ENCODE measurements around the gene CEP192.

Gene CEP192

DNA sequence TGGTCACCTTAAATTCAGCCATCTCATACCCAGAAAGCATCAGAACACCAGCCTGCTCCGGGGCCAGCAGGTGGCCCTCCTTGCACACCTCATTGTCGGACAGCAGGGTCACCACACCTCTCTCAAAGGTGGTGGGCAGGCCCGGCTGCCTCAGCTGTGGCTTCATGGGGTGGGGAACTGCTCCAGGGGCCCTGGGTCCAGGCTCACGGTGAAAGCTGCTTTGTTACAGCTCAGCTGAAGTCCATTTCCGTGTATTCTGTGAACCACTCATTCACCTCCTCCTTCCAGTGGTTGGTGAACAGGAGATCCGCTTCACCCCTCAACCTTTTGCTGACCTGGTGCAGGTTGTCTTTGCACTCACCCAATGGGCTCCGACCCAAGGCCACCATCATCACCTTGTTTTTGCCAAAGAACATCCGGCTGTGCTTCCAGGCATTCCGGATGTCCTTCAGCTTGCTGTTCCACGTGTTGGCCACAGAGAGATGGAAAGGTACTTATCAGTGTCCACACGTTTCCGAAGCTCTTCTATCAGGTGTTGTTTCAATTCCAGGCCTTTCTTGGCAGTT is 148.8 kb downstream of the CEP192 start:
- no peak for FAIRE-seq
- no peak for DNase-seq (ENCODE audit: low spot score)

DNA sequence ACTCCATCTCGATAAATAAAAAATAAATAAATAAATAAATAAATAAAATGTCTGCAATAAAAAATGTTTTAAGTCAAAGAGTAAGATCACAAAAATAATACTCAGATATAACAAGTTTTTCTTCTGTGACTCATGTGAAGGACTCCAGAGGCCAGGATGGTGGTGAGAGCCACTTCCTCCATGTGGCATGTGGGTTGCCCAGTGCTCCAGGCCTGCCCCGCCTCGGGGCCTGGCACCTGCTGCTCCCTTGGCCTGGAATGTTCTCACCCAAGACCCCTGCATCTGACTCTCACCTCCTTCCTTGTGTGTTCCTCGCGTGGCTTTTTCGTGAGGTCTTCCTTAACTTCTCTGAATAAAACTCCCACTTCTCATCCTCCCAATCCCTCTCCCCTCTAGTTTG is 150.0 kb downstream of the CEP192 start:
- DNase-seq (ENCODE audit: low spot score) (no peak), FAIRE-seq (no peak)

DNA sequence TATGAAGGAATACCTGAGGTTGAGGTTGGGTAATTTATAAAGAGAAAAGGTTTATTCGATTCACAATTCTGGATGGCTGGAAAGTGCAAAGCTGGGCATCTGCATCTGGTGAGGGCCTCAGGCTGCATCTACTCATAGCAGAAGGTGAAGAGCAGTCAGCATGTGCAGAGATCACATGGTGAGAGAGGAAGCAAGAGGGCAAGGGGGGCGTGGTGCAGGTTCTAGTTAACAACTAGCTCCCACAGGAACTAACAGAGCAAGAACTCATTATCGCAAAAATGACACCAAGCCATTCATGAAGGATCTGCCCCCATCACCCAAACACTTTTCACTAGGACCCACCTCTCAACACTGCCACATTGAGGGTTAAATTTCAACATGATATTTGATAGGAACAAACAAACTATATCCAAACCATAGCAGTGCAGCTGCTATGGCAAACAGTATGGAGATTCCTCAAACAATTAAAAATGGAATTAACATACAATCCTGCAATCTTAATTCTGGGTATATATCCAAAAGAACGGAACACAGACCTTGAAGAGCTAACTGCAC is 154.6 kb downstream of the CEP192 start:
- DNase-seq (ENCODE audit: low spot score) (no peak), FAIRE-seq (no peak)

DNA sequence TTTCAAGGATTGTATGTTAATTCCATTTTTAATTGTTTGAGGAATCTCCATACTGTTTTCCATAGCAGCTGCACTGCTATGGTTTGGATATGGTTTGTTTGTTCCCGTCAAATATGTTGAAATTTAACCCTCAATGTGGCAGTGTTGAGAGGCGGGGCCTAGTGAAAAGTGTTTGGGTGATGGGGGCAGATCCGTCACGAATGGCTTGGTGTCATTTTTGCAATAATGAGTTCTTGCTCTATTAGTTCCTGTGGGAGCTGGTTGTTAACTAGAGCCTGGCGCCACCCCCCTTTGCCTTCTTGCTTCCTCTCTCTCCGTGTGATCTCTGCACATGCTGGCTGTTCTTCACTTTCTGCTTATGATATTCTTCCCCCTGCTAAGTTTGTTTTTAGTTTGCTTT is 156.0 kb downstream of the CEP192 start:
- no peak for DNase-seq (ENCODE audit: low spot score)
- FAIRE-seq = no peak

DNA sequence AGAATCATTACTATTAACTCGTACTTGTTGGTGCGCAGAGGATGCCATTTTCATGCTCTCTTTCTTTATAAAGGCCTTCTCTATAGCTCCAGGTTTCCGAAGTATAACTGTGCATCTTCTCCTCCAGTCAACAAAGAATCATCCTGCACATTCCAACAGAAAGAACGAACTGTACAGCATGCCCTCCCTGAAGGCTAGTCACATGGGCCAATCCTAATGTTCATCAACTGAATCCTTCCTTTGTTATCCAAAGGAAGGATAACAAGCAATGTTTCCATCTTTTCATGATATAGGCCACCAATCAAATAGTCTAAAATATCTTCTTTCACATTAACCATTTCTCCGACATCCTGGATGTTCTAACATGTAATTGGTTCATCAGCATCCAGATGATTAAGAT is 160.5 kb downstream of the CEP192 start:
- no peak for DNase-seq (ENCODE audit: low spot score)
- no peak for FAIRE-seq

DNA sequence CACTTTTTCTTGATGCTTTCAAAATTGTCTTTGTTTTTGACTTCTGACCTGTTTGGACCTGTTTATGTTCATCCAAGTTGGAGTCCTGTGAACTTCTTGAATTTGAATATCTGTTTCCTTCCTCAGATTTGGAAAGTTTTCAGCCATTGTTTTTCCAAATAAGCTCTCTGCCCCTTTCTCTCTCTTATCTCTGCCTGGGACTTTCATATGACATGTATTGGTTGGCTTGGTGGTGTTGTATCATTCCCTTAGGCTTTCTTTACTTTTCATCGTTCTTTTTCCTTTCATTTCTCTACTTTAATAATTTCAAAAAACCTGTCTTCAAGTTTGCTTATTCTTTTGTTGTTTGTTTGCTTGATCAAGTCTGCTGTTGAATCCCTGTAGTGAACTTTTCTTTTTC is 167.3 kb downstream of the CEP192 start:
- FAIRE-seq (no peak), DNase-seq (ENCODE audit: low spot score) (no peak)

DNA sequence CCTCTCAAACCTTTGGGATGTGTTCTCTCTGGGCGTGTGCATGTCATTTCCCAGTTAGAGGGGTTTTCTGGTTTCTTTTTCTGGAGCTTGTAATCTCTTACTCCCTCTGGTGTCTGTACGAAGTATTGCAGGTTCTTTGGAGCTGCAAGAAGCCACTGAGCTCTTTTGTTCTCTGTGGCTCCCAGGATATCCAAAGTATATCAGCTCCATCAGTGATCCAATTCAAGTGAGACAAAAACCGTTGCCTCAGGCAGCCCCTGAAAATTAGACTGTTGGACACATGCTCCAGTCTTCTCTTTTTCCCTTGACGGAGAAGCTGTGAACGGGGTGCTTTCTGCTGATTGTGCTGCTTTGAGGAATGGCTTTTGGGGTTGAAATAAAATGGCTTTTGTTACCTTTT is 168.4 kb downstream of the CEP192 start:
- DNase-seq (ENCODE audit: low spot score) = peak; percentile 27
- FAIRE-seq = no peak

DNA sequence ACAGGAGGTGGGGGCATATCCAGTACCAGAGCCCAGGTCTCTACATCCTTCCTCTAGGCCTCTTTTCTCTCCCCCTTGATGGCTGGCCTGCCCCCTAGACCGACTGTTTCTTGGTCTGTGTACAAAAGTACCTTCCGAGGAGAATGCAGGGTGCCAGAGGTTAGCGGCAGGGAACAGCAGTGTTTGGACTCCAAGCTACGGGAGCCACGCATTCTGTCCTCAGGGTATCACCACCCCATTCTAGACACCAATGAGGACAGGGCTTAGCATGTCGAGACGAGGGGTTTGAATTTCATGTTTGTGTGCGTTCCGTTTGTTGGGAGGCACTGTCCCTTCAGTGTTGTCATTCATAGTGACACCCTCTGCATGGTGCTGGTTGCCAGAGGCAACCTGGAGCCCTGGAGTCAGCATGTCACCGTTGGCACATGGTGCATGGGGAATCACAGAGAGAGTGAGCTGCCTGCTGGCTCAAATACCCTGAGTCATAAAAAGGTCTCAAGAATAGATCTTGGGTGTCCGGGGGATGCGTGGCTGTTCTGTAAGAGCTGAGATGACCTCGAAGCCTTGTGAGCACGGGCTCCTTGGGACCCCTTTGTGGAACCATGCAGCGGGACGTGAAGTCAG is 170.2 kb downstream of the CEP192 start:
- DNase-seq (ENCODE audit: low spot score) (no peak), FAIRE-seq (no peak)

DNA sequence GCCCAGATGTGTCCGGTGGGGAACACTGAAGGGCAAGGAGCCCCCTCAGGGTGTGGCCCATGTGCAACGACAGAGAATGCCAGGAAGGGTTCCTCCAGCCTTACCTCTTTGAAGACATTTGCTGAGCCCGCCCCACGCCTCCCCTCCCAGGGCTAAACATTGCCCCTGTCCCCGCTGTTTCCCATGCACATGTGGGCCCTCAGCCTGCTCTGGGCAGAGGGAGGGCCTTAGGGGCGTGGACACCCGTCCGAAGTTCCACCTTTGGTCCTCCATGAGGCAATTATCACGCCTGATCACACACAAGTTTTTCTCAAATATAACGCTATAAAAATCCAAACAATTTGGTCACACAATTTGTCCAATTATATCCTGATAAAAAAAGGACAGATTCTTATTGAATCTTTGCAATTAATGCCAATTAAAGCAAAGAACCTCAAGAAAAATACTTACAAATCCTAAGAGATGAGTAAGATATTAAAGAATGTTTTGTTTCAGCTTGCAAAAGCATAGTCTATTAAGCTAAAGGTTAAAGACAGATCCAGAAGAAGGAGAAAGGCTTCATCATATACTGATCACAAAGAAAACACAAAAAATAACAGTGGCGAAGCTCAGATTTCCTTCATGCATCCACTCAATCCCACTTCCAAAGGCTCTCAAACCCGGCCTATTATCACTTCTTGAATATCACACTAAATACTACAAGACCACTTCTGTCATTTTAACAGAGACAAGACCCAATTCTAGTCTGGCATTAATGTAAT is 172.2 kb downstream of the CEP192 start:
- DNase-seq (ENCODE audit: low spot score) = no peak
- FAIRE-seq = no peak

DNA sequence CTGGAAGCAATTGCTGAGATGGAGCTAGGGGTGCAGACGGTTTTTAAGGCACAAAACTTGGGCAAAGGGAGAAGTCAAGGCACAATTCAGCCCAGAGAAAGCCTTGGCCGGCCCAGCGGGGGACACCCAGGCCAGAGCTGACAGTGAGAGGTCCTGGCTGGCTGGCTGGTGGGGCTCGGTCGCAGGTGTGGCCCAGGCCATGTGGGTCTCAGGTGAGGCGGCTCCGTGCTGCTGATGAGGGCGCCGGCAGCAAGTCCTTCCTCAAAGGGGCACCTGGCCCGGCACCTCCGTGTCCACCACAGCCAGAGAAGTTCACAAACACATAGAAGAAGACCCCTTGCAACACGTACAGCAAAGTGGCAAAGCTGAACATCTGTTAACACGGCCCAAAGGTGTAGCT is 173.2 kb downstream of the CEP192 start:
- FAIRE-seq (no peak), DNase-seq (ENCODE audit: low spot score) (no peak)

DNA sequence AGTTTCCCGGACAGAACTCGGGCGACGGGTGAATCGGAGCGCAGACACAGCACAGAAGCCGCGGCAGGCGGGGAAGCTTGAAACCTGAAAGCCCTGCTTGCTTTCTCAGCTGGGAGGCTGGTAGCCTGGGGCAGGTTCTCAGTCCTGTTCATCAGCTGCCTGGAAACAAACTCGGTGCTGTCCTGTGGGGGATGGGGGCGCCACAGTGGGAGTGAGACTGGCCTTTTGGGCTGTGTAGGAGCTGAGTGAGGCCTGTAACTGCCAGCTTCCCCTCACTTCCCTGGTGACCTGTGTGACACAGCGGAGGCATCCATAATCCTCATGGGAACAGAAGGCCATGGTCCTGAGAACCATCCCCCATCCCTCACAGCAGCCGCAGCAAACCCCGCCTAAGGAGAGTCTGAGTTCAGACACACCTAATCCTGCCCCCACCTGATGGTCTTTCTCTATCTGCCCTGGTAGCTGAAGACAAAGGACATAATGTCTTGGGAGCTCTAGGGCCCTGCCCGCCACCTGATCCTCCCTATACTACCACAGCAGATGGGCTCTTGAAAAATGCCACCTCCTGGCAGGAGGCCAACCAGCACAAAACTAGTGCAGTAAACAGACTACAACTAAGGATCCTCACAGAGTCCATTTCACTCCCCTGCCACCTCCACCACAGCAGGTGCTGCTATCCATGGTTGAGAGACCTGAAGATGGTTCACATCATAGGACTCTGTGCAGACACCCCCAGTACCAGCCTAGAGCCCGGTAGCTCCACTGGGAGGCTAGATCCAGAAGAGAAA is 174.7 kb downstream of the CEP192 start:
- FAIRE-seq (no peak), DNase-seq (ENCODE audit: low spot score) (no peak)

DNA sequence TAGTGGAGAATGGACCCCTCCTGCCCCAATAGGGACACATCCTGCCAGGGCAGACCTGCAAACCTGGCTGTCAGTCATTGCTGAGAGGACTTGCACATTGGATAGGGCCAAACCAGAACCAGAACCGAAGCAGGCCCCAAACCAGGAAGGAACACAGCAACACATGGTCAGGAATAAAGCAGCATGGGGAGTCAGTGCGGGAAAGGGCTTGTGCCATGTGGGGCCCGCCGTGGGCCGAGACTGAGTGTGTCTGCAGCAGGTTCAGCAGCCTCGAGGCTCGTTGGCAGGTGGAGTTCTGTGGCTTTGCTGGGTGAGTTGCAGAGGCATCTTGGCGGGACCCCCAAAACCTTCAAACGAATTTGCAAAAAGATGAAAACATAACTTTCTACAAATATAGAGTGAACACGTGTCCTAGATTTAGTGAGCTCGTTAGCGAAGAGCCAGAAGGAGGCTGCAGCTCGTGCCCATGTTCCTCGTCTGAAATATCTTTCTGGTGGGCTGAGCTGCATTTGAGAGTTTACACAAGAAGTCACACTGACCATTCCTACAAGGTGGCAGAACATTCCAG is 182.5 kb downstream of the CEP192 start:
- no peak for DNase-seq (ENCODE audit: low spot score)
- FAIRE-seq = no peak
